IMR-90 (cell line): ENCODE measurements around the gene CD33. TPM values are rescaled to one million over a fixed set of nuclear protein-coding genes. Genes with fewer than 3 reads are reported as not detected.

ENCODE experiments used
- ATAC-seq: fragments of 200-7000 bp; cut with Tn5 transposase; 2 replicates; pipeline ENCODE4 v1.9.1; 2020; ENCODE audit warnings: low read depth, mild to moderate bottlenecking, moderate library complexity
- BruUV-seq: library from RNA; stranded (reverse); fragments of 400-500 nt; replicated peaks from 2 replicates; lab custom pipeline; 2021; lab: Mats Ljungman, UMichigan
- CTCF ChIA-PET: fragments of 300-600 bp; formaldehyde crosslinking; extraction: SDS; loops from one replicate; lab custom pipeline; 2021; ENCODE audit warnings: antibody characterized with exemption; lab: Yijun Ruan, JAX
- POLR2A ChIA-PET: fragments of 300-600 bp; sonication (Branson Sonifier 250); formaldehyde crosslinking; loops from one replicate; lab custom pipeline; 2022; ENCODE audit warnings: antibody characterized with exemption; ENCODE audit not compliant: unreplicated experiment; lab: Charles Lee
- DNase-seq: peaks from one replicate; pipeline ENCODE4 v3.0.0; 2013
- H2AFZ ChIP-seq: replicated peaks from 2 replicates; pipeline ENCODE3; 2013; ENCODE audit warnings: low read length, mild to moderate bottlenecking; ENCODE audit not compliant: poor library complexity
- H2AK5ac ChIP-seq: 2 replicates; pipeline ENCODE4 v1.6.1; 2013; ENCODE audit warnings: low read depth, low read length, inconsistent platforms
- H2AK9ac ChIP-seq: replicated peaks from 2 replicates; pipeline ENCODE3; 2013; ENCODE audit warnings: mild to moderate bottlenecking, low read depth, low read length, moderate library complexity; ENCODE audit not compliant: poor library complexity
- H2BK120ac ChIP-seq: 2 replicates; pipeline ENCODE4 v1.6.1; 2013; ENCODE audit warnings: low read depth, low read length, inconsistent platforms
- H2BK15ac ChIP-seq: 3 replicates; pipeline ENCODE4 v1.6.1; 2013; ENCODE audit warnings: low read depth, low read length, inconsistent platforms
- H2BK20ac ChIP-seq: 2 replicates; pipeline ENCODE4 v1.6.1; 2013; ENCODE audit warnings: low read depth, mild to moderate bottlenecking, inconsistent platforms, low read length, moderate library complexity
- H2BK5ac ChIP-seq: 2 replicates; pipeline ENCODE4 v1.6.1; 2013; ENCODE audit warnings: mild to moderate bottlenecking, low read depth, low read length, inconsistent platforms; ENCODE audit not compliant: poor library complexity, severe bottlenecking
- H3K14ac ChIP-seq: replicated peaks from 2 replicates; pipeline ENCODE4 v1.6.1; 2013; ENCODE audit warnings: low read depth, low read length, inconsistent platforms
- H3K18ac ChIP-seq: 2 replicates; pipeline ENCODE4 v1.6.1; 2013; ENCODE audit warnings: low read depth, low read length, control low read depth
- H3K23ac ChIP-seq: 2 replicates; pipeline ENCODE4 v1.6.1; 2013; ENCODE audit warnings: low read depth, low read length, inconsistent platforms
- H3K27ac ChIP-seq: 2 replicates; pipeline ENCODE4 v1.5.1; 2013; ENCODE audit warnings: mild to moderate bottlenecking, control low read depth, low read length; ENCODE audit not compliant: insufficient read depth
- H3K27me3 ChIP-seq: 2 replicates; pipeline ENCODE4 v1.6.1; 2013; ENCODE audit warnings: low read length; ENCODE audit not compliant: control insufficient read depth, insufficient read depth
- H3K36me3 ChIP-seq: 2 replicates; pipeline ENCODE4 v1.6.1; 2013; ENCODE audit warnings: low read length, mixed read lengths; ENCODE audit not compliant: control insufficient read depth, insufficient read depth
- H3K4ac ChIP-seq: 2 replicates; pipeline ENCODE4 v1.6.1; 2013; ENCODE audit warnings: low read depth, low read length, inconsistent platforms
- H3K4me1 ChIP-seq: 2 replicates; pipeline ENCODE4 v1.6.1; 2013; ENCODE audit warnings: low read length, mixed read lengths; ENCODE audit not compliant: control insufficient read depth, insufficient read depth
- H3K4me2 ChIP-seq: 2 replicates; pipeline ENCODE4 v1.6.1; 2013; ENCODE audit warnings: low read depth, mild to moderate bottlenecking, control low read depth, low read length, moderate library complexity
- H3K4me3 ChIP-seq: 2 replicates; pipeline ENCODE4 v1.5.1; 2013; ENCODE audit warnings: low read depth, mild to moderate bottlenecking, control low read depth, low read length, moderate library complexity; ENCODE audit not compliant: insufficient read depth
- H3K56ac ChIP-seq: 2 replicates; pipeline ENCODE4 v1.6.1; 2013; ENCODE audit warnings: low read length, inconsistent platforms; ENCODE audit not compliant: insufficient read depth; ENCODE audit errors: extremely low read depth
- H3K79me1 ChIP-seq, 2 experiments: 2 replicates each; pipeline ENCODE4 v1.6.1; 2013; ENCODE audit warnings: low read length in 2 of 2, inconsistent platforms in 1 of 2, low read depth in 1 of 2
- H3K9ac ChIP-seq: 2 replicates; pipeline ENCODE4 v1.6.1; 2013; ENCODE audit warnings: low read depth, low read length, control low read depth
- H3K9me1 ChIP-seq: 2 replicates; pipeline ENCODE4 v1.6.1; 2013; ENCODE audit warnings: low read length, inconsistent platforms; ENCODE audit not compliant: insufficient read depth
- H3K9me3 ChIP-seq: 2 replicates; pipeline ENCODE4 v1.6.1; 2013; ENCODE audit warnings: low read length; ENCODE audit not compliant: control insufficient read depth, insufficient read depth
- H4K20me1 ChIP-seq: 2 replicates; pipeline ENCODE4 v1.6.1; 2013; ENCODE audit warnings: low read length, inconsistent platforms; ENCODE audit not compliant: insufficient read depth
- H4K5ac ChIP-seq: 2 replicates; pipeline ENCODE4 v1.6.1; 2013; ENCODE audit warnings: mild to moderate bottlenecking, low read depth, low read length, control low read depth
- H4K8ac ChIP-seq, 2 experiments: 2 replicates each; pipeline ENCODE4 v1.6.1; 2013; ENCODE audit warnings: low read depth in 2 of 2, low read length in 2 of 2, control low read depth in 1 of 2, inconsistent platforms in 1 of 2
- H4K91ac ChIP-seq: 2 replicates; pipeline ENCODE4 v1.6.1; 2013; ENCODE audit warnings: low read depth, low read length, inconsistent platforms; ENCODE audit not compliant: insufficient read depth
- BHLHE40 ChIP-seq: fragments of 150-350 bp; IDR thresholded peaks from 2 replicates; pipeline ENCODE4 v1.6.1; 2016; ENCODE audit warnings: mild to moderate bottlenecking, low read depth, low read length
- CHD1 ChIP-seq: IDR thresholded peaks from 2 replicates; pipeline ENCODE4 v1.6.1; 2012; ENCODE audit warnings: low read depth, low read length, improper control_type of control experiment
- CTCF ChIP-seq: conservative IDR thresholded peaks from 2 replicates; pipeline ENCODE4 v1.5.1; 2012; ENCODE audit warnings: mild to moderate bottlenecking, low read depth, low read length, improper control_type of control experiment
- FOS ChIP-seq: fragments of 150-350 bp; IDR thresholded peaks from 2 replicates; pipeline ENCODE4 v1.6.1; 2016; ENCODE audit warnings: low read depth, low read length
- MAFK ChIP-seq: IDR thresholded peaks from 2 replicates; pipeline ENCODE4 v1.6.1; 2012; ENCODE audit warnings: low read depth, low read length, improper control_type of control experiment
- MAZ ChIP-seq: IDR thresholded peaks from 2 replicates; pipeline ENCODE4 v1.6.1; 2012; ENCODE audit warnings: low read depth, mild to moderate bottlenecking, low read length, improper control_type of control experiment, moderate library complexity, borderline replicate concordance
- RAD21 ChIP-seq: IDR thresholded peaks from 2 replicates; pipeline ENCODE4 v1.6.1; 2012; ENCODE audit warnings: low read length, improper control_type of control experiment
- RCOR1 ChIP-seq: IDR thresholded peaks from 2 replicates; pipeline ENCODE4 v1.6.1; 2012; ENCODE audit warnings: mild to moderate bottlenecking, low read length, improper control_type of control experiment; ENCODE audit not compliant: insufficient replicate concordance
- RFX5 ChIP-seq: IDR thresholded peaks from 2 replicates; pipeline ENCODE4 v1.8.0; 2012; ENCODE audit warnings: low read depth, mild to moderate bottlenecking, low read length, moderate library complexity
- SMC3 ChIP-seq: fragments of 150-350 bp; IDR thresholded peaks from 2 replicates; pipeline ENCODE4 v1.6.1; 2016; ENCODE audit warnings: low read depth, mild to moderate bottlenecking, antibody characterized with exemption, low read length, moderate library complexity
- USF2 ChIP-seq: fragments of 150-350 bp; IDR thresholded peaks from 2 replicates; pipeline ENCODE4 v1.6.1; 2017; ENCODE audit warnings: mild to moderate bottlenecking, antibody characterized with exemption, low read length, low read depth
- WGBS, 2 experiments: methylation state at CpG; one replicate each; pipeline versions ENCODE4 v1.1.5 to v1.1.7; 2013; ENCODE audit warnings: missing lambda C conversion rate in 2 of 2; ENCODE audit not compliant: insufficient read length in 1 of 2; ENCODE audit errors: extremely low coverage in 2 of 2; 5-methylcytosine and 5-hydroxymethylcytosine counted together
- dilution Hi-C: fragments of 300-500 bp; cut with HindIII; formaldehyde crosslinking; loops from one replicate; pipeline ENCODE4 v1.14.3; 2018; ENCODE audit warnings: low sequenced_read_pairs; ENCODE audit not compliant: unreplicated experiment
- in situ Hi-C: fragments of 300-500 bp; cut with MboI; formaldehyde crosslinking; loops from 3 replicates; pipeline ENCODE4 v1.14.3; 2019; ENCODE audit warnings: low sequenced_read_pairs, inconsistent platforms, mixed read lengths
- intact Hi-C: fragments of 100-400 bp; cut with micrococcal nuclease; formaldehyde crosslinking; loops from 2 replicates; pipeline ENCODE4 v1.10.0; 2022
- polyA plus RNA-seq, 3 experiments: library from polyadenylated mRNA; depleted of rRNA; stranded (reverse); fragments of >200 nt; gene quantifications; 2 replicates each; pipeline ENCODE4 v1.2.3, GENCODE V29; 2012; ENCODE audit warnings: low replicate concordance in 1 of 3
- total RNA-seq: library from RNA; depleted of rRNA; stranded (reverse); fragments of >200 nt; gene quantifications from 2 replicates; pipeline ENCODE4 v1.2.3, GENCODE V29; 2012

Gene CD33
- total and polyA plus RNA-seq, 2 of the 4 experiments (the other 2 are of a cell fraction) = not detected

- no peak overlapping the region for H3K18ac ChIP-seq
- H2BK120ac ChIP-seq = no peak overlapping the region
- H4K20me1 ChIP-seq = no peaks in the 10 kb centered on the region
- H2BK5ac ChIP-seq = no peak overlapping the region
- CTCF ChIA-PET = no interaction called here
- in situ Hi-C loops = no loop called here
- POLR2A ChIA-PET = no interaction called here
- no peaks in the 10 kb centered on the region for H3K4me1 ChIP-seq
- H3K4me2 ChIP-seq = no peak overlapping the region
- no peak overlapping the region for H3K4ac ChIP-seq
- H2AK9ac ChIP-seq = no peak overlapping the region
- H4K91ac ChIP-seq = no peak overlapping the region
- intact Hi-C loops = no loop called here
- H2AK5ac ChIP-seq = no peak overlapping the region
- H3K9ac ChIP-seq = no peak overlapping the region
- no peaks in the 10 kb centered on the region for H3K27me3 ChIP-seq
- dilution Hi-C loops = no loop called here
- H3K23ac ChIP-seq = no peak overlapping the region
- DNase-seq = no peak
- no peak overlapping the region for H3K27ac ChIP-seq
- WGBS, 2 experiments = no CpG with 5 or more reads among the region's 4 CpGs
- H4K8ac ChIP-seq = no peak overlapping the region
- no peak overlapping the region for H2BK15ac ChIP-seq
- BruUV-seq = no TSS peak
- no peak overlapping the region for H2BK20ac ChIP-seq
- no peak overlapping the region for H3K56ac ChIP-seq
- no peaks in the 10 kb centered on the region for H3K36me3 ChIP-seq
- H3K9me3 ChIP-seq = 0 out of 2 replicates have a peak, but pooled peaks cover 2% of the 10 kb centered on the region
- no peak overlapping the region for H2AFZ ChIP-seq
- no peak for ATAC-seq
- TF ChIP-seq SMC3 = no peak
- TF ChIP-seq USF2 = no peak
- no peak for TF ChIP-seq CHD1
- no peak for TF ChIP-seq RFX5
- no peak for TF ChIP-seq BHLHE40
- TF ChIP-seq RCOR1 = no peak
- TF ChIP-seq FOS = no peak
- TF ChIP-seq MAZ = no peak
- no peak for TF ChIP-seq CTCF
- TF ChIP-seq RAD21 = no peak
- no peak for TF ChIP-seq MAFK
- no peak overlapping the region for H3K14ac ChIP-seq
- H3K4me3 ChIP-seq = no peak overlapping the region
- H4K5ac ChIP-seq = no peak overlapping the region
- no peaks in the 10 kb centered on the region for H3K79me1 ChIP-seq
- H3K9me1 ChIP-seq = no peaks in the 10 kb centered on the region
Observed at GRCh38 chr19:51263808-51264207, 38.9 kb downstream of the CD33 start.
